GM21360 (cell line): ENCODE results near the gene OS9.
"Not testable (repeated sequence)": the region's sequence is repeated elsewhere in the genome, so short reads cannot be mapped to it uniquely, and the experiment has no call there.

Experiments used
- ATAC-seq: cut with Tn5 transposase; IDR thresholded peaks from one replicate; pipeline ENCODE4 v1.9.1; 2021; ENCODE audit warnings: mild to moderate bottlenecking, moderate library complexity; ENCODE audit not compliant: unreplicated experiment

The OS9 gene

GRCh38 chr12:57693659-57694458 is at the start of gene OS9:
Gene OS9, plus strand, starts transcription at chr12:57694132. Its CDS starts 30 bp downstream, at chr12:57694162.
- ATAC-seq, result peak; percentile 97

GRCh38 chr12:57645990-57646658 is 47.8 kb upstream of the OS9 start:
- not testable (repeated sequence) for ATAC-seq

- not testable (repeated sequence) for ATAC-seq
Measured at GRCh38 chr12:57646659-57647049, 47.3 kb upstream of the OS9 start.

GRCh38 chr12:57654042-57654441 is 39.9 kb upstream of the OS9 start:
- ATAC-seq, result no peak

GRCh38 chr12:57655541-57656240 is 38.2 kb upstream of the OS9 start:
- ATAC-seq, result no peak

- not testable (repeated sequence) for ATAC-seq
Measured at GRCh38 chr12:57656408-57656807, 37.5 kb upstream of the OS9 start.

GRCh38 chr12:57657744-57658143 is 36.2 kb upstream of the OS9 start:
- ATAC-seq, result no peak

- ATAC-seq, result no peak
Measured at GRCh38 chr12:57658890-57659289, 35.0 kb upstream of the OS9 start.

GRCh38 chr12:57661376-57661775 is 32.6 kb upstream of the OS9 start:
- ATAC-seq, result no peak

- not testable (repeated sequence) for ATAC-seq
Measured at GRCh38 chr12:57665066-57665820, 28.7 kb upstream of the OS9 start.

- no peak for ATAC-seq
Measured at GRCh38 chr12:57666897-57667296, 27.0 kb upstream of the OS9 start.

- not testable (repeated sequence) for ATAC-seq
Measured at GRCh38 chr12:57669691-57670090, 24.2 kb upstream of the OS9 start.

GRCh38 chr12:57671811-57672210 is 22.1 kb upstream of the OS9 start:
- not testable (repeated sequence) for ATAC-seq

- no peak for ATAC-seq
Measured at GRCh38 chr12:57672801-57673200, 21.1 kb upstream of the OS9 start.

GRCh38 chr12:57674691-57675090 is 19.2 kb upstream of the OS9 start:
- no peak for ATAC-seq

GRCh38 chr12:57677947-57678346 is 16.0 kb upstream of the OS9 start:
- not testable (repeated sequence) for ATAC-seq

GRCh38 chr12:57679697-57680096 is 14.2 kb upstream of the OS9 start:
- ATAC-seq, result no peak

- no peak for ATAC-seq
Measured at GRCh38 chr12:57687862-57688261, 6.1 kb upstream of the OS9 start.

GRCh38 chr12:57688931-57689330 is 5.0 kb upstream of the OS9 start:
- ATAC-seq, result no peak

GRCh38 chr12:57692500-57692899 is 1.4 kb upstream of the OS9 start:
- ATAC-seq, result no peak

GRCh38 chr12:57693317-57693658 is 644 bp upstream of the OS9 start:
- no peak for ATAC-seq
